DMS114 treated with DMSO at 0.1 percent for 48 hours (cell line): ENCODE results near the gene PROSER2.
"Not testable (repeated sequence)": the region's sequence is repeated elsewhere in the genome, so short reads cannot be mapped to it uniquely, and the experiment has no call there.

ENCODE experiments used
- DNase-seq: peaks from one replicate; lab custom pipeline; 2025; ENCODE audit not compliant: unreplicated experiment; lab: John Stamatoyannopoulos, UW

The PROSER2 gene

GRCh38 chr10:11884706-11885423 is 61.7 kb downstream of the PROSER2 start:
- DNase-seq: no peak

- no peak for DNase-seq
Measured at GRCh38 chr10:11885437-11886137, 62.4 kb downstream of the PROSER2 start.

GRCh38 chr10:11886138-11886474 is 63.0 kb downstream of the PROSER2 start:
- no peak for DNase-seq

GRCh38 chr10:11886851-11887250 is 63.7 kb downstream of the PROSER2 start:
- DNase-seq: no peak

- no peak for DNase-seq
Measured at GRCh38 chr10:11887381-11888227, 64.4 kb downstream of the PROSER2 start.

- not testable (repeated sequence) for DNase-seq
Measured at GRCh38 chr10:11889263-11889662, 66.1 kb downstream of the PROSER2 start.

GRCh38 chr10:11891776-11892486 is 68.8 kb downstream of the PROSER2 start:
- DNase-seq: no peak

GRCh38 chr10:11893749-11894278 is 70.7 kb downstream of the PROSER2 start:
- DNase-seq: no peak

- no peak for DNase-seq
Measured at GRCh38 chr10:11894381-11895107, 71.4 kb downstream of the PROSER2 start.

- DNase-seq: no peak
Measured at GRCh38 chr10:11895108-11895466, 71.9 kb downstream of the PROSER2 start.

GRCh38 chr10:11895598-11895997 is 72.4 kb downstream of the PROSER2 start:
- no peak for DNase-seq

- DNase-seq: no peak
Measured at GRCh38 chr10:11896549-11897200, 73.5 kb downstream of the PROSER2 start.

GRCh38 chr10:11898033-11898371 is 74.8 kb downstream of the PROSER2 start:
- no peak for DNase-seq

- no peak for DNase-seq
Measured at GRCh38 chr10:11898372-11899066, 75.4 kb downstream of the PROSER2 start.

- no peak for DNase-seq
Measured at GRCh38 chr10:11899067-11899876, 76.1 kb downstream of the PROSER2 start.

GRCh38 chr10:11901036-11901301 is 77.8 kb downstream of the PROSER2 start:
- no peak for DNase-seq

- no peak for DNase-seq
Measured at GRCh38 chr10:11901454-11901832, 78.3 kb downstream of the PROSER2 start.

- no peak for DNase-seq
Measured at GRCh38 chr10:11901833-11902475, 78.8 kb downstream of the PROSER2 start.
